ENCODE measurements around the gene FGFR2.

DNA sequence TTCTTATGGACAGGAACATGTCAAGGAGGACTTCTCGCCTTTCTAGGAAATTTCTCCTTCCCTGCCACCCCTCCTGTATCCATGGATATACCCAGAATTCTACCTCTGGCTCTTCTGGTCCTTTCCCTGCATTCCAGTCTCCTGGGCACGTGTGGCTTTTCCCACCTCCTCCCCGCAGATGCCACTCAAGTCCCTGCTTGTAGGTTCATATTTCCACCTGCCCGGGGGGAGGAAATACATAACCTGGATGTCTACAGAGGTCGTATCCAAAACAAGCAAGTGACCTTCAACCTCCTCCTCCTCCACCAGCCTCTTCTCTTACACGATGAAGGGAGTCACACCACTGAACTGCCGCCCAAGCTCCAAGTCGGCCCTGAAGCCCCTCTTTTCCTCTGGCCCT lies 20.7 kb downstream of the FGFR2 start:
- TF ChIP-seq CHD2 (IDR thresholded peaks at IDR 0.05; ENCODE audit: low read length, partially characterized antibody) (no peak), POLR2AphosphoS5 (IDR thresholded peaks at IDR 0.05; ENCODE audit: low read depth, low read length) (no peak), RFX5 (IDR thresholded peaks at IDR 0.05; ENCODE audit: low read length) (no peak)
- TF ChIP-seq, protein P1, sequence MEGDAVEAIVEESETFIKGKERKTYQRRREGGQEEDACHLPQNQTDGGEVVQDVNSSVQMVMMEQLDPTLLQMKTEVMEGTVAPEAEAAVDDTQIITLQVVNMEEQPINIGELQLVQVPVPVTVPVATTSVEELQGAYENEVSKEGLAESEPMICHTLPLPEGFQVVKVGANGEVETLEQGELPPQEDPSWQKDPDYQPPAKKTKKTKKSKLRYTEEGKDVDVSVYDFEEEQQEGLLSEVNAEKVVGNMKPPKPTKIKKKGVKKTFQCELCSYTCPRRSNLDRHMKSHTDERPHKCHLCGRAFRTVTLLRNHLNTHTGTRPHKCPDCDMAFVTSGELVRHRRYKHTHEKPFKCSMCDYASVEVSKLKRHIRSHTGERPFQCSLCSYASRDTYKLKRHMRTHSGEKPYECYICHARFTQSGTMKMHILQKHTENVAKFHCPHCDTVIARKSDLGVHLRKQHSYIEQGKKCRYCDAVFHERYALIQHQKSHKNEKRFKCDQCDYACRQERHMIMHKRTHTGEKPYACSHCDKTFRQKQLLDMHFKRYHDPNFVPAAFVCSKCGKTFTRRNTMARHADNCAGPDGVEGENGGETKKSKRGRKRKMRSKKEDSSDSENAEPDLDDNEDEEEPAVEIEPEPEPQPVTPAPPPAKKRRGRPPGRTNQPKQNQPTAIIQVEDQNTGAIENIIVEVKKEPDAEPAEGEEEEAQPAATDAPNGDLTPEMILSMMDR (IDR thresholded peaks at IDR 0.05): no peak
- TF ChIP-seq, protein P2, sequence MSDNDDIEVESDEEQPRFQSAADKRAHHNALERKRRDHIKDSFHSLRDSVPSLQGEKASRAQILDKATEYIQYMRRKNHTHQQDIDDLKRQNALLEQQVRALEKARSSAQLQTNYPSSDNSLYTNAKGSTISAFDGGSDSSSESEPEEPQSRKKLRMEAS (IDR thresholded peaks at IDR 0.05; ENCODE audit: low read depth): no peak
- TF ChIP-seq, protein P3, sequence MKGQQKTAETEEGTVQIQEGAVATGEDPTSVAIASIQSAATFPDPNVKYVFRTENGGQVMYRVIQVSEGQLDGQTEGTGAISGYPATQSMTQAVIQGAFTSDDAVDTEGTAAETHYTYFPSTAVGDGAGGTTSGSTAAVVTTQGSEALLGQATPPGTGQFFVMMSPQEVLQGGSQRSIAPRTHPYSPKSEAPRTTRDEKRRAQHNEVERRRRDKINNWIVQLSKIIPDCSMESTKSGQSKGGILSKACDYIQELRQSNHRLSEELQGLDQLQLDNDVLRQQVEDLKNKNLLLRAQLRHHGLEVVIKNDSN (IDR thresholded peaks at IDR 0.05; ENCODE audit: borderline replicate concordance, low read depth): no peak

Data from SK-N-SH (cell line).